CD4-positive, alpha-beta T cell treated with Interleukin-15 for 4 hours (primary cell): ENCODE data around the gene CDC42BPA.
"Not testable (repeated sequence)": the region's sequence is repeated elsewhere in the genome, so short reads cannot be mapped to it uniquely, and the experiment has no call there.

Experiments used
- DNase-seq: peaks from one replicate; pipeline ENCODE4 v3.0.0-alpha.2; 2020; ENCODE audit warnings: low spot score

Gene CDC42BPA

GRCh38 chr1:227318016-227318852, at the start of gene CDC42BPA:
Gene CDC42BPA (minus strand): TSS chr1:227318492. CDS start chr1:227317182, 1,310 bp downstream.
- no peak for DNase-seq

GRCh38 chr1:227368009-227368408, 49.7 kb upstream of the CDC42BPA start:
- DNase-seq = no peak

DNA sequence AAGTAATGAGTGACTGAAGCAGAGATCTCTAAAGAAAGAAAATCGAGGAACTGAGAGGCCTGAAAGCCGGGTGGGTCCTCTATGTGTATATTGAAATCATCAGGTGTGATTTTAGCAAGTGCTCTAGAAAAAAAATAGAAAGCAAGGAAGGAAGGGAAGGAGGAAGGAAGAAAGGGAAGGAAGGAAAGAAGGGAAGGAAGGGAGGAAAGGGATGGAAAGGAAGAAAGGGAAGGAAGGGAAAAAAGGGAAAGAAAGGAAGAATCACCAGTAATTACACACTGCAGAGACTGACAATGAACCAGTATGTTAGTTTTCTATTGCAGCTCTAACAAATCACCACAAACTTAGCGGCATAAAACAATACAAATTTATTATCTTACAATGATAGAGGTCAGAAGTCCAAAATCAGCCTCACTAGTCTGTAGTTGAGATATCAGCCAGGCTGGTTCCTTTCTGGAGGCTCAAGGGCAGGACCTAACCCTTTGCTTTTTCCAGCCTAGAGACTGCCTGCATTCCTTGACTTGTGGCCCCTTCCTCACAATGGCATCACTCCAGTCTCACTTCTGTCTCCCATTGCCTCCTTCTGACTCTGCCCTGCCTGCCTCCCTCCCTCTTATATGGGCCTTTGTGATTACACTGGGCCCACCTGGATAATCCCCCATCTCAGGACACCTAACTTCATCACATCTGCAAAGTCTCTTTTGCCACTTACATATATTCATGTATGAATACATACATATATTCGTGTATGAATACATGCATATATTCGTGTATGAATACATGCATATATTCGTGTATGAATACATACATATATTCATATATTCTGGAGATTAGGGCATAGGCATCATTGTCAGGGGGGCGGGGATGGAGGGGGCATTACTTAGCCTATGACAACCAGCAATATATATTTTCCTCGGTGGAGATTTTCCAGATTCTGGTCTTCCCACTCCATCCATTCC, 47.5 kb upstream of the CDC42BPA start:
- DNase-seq = no peak

- no peak for DNase-seq
These were observed 46.4 kb upstream of the CDC42BPA start for GRCh38 chr1:227364657-227365056.

DNA sequence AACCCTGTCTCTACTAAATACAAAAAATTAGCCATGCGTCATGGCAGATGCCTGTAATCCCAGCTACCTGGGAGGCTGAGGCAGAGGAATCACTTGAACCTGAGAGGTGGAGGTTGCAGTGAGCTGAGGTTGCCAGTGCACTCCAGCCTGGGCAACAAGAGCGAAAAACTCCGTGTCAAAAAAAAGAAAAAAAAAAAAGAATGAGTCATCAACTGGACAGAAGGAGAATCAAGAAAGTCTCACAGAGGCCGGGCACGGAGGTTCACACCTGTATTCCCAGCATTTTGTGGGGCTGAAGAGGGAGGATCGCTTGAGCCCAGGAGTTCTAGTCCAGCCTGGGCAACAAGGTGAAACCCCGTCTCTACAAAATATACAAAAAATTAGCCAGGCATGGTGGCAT, 45.5 kb upstream of the CDC42BPA start:
- DNase-seq = no peak

- no peak for DNase-seq
These were observed 43.7 kb upstream of the CDC42BPA start for GRCh38 chr1:227362039-227362438.

DNA sequence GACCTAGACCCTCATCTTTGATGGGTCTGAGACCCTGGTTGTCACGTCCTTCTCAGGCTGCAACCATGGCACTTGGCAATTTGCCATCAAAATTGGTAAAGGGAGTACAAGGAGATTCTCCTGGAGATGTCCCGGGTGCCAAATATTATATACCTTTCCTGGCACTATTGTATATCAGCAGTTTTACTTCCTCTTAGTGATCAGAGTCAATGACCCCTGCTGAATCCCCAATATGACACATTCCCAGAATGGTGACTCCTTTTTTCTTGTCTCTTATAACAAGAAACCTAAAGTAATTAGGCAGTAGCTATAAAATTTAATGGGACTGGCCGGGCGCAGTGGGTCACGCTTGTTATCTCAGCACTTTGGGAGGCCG, 39.6 kb upstream of the CDC42BPA start:
- DNase-seq = no peak

- DNase-seq = no peak
These were observed 39.1 kb upstream of the CDC42BPA start for GRCh38 chr1:227357171-227357926.

DNA sequence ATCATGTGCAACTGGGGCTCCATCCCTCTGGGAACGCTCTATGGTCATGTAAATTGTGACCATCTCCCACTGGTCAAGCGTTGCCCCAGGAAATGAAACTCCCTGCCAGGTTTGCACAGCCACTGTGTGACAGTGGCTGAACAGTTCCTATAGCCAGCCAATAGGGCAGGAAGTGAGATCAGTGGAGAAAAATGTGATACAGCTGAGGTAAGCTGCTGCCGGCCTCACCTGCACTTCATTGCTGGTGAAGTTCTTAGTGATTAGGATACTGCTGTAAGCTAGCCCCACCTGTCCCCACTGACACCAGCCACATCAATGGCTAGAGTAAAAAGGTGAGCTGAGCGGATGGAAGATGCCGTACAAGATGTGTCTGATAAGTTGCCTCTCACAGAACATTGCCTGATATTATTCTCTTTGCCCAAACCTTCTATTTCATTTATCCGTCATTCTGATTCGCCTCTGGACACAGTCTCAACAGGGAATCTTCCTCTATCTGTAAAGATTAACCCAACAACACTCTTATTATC, 38.4 kb upstream of the CDC42BPA start:
- no peak for DNase-seq

DNA sequence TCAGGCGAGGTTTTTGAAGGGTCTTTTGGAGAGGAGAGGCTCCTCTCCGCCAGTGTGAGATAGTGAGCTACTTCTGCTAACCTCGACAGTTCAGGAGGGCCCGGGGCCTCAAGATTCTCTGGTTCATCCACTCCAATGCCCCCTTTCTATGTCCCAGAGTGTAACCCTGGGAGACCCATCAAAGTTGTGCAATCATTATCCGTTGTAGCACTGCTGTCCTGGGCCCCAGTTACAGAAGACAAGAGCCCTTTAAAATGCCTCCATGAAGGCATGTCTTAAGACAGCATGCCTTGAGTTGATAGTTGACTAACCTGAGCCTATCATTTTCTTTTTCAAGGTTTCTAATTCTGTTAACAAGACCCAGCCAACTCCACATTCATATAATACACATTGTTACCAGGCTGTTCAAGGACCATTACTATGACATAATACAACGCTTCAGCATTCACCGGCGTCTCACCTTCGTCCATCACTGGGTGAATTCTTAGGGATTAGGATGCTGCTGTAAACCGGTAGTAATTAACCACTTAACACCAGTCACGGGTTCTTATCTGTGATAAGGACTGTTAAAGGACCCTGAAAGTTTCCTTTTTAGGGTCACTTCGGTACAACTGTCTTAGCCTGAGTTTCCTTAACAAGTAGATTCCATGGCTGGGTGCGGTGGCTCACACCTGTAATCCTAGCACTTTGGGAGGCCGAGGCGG, 37.4 kb upstream of the CDC42BPA start:
- no peak for DNase-seq

- DNase-seq = no peak
These were observed 34.9 kb upstream of the CDC42BPA start for GRCh38 chr1:227353186-227353585.

DNA sequence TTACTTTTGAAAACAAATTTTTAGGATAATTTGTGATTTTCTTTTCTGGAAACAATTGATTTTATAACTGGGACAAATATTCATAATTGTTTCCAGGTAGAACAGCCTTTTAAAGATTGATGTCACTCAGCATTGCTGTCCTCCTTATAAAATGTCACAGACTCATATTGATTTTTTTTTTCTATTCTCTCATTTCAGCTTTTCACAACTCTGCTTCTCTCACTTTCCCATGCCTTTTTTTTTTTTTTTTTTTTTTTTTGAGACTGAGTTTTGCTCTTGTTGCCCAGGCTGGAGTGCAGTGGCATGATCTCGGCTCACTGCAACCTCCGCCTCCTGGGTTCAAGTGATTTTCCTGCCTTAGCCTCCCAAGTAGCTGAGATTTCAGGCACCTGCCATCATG, 33.9 kb upstream of the CDC42BPA start:
- DNase-seq = not testable (repeated sequence)

DNA sequence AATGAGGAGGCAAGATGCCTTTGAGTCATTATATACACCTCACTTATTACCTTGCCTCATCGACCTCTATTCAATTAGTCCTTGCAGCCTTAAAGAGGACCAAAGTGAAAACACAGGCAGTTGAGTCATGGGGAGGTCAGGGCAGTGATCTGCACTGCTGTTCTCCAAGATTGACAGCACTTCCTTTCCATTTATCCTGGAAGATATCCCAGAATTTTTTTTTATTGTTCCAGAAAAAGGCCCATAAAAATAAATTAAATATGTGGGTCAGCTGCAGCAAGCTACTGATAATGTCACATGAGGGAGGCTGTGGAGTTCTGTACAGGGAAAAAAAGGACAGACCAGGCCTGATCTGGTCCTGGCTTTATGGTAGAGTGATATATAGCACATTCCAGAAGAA, 33.2 kb upstream of the CDC42BPA start:
- no peak for DNase-seq

DNA sequence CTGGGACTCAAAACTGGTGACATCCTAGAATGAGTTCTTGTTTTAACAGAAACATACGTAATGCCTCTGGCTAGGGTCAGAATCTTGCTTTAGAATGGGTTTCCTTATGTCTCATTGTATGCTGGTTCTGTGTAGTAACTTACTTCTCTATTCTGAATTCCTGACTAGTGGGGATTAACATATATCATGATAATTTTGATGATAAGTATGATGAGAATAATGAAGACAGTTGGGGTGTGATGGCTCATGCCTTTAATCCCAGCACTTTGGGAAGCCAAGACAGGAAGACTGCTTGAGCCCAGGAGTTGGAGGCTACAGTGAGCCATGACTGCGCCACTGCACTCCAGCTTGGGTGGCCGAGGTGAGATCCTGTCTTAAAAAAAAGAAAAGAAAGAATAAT, 31.7 kb upstream of the CDC42BPA start:
- no peak for DNase-seq

- DNase-seq = no peak
These were observed 25.6 kb upstream of the CDC42BPA start for GRCh38 chr1:227343727-227344551.

DNA sequence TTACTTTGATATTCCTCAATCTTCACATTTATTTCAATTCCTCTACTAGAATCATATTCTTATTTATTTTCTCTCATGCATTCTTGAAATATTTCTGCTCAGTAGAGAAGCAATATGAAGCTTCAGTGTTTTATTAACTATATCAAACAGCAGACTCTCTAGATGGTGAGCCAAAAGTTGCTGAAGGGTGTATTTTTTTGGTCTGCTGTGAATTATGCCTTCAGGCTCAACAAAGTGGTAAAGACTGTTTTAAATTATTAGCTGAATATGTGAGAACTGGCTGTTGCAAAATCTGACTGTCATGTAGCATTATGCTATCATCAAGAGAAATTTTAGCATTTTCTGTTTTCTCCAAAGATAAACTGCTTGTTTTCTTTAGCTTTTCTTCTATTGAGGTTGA, 24.9 kb upstream of the CDC42BPA start:
- DNase-seq = no peak

DNA sequence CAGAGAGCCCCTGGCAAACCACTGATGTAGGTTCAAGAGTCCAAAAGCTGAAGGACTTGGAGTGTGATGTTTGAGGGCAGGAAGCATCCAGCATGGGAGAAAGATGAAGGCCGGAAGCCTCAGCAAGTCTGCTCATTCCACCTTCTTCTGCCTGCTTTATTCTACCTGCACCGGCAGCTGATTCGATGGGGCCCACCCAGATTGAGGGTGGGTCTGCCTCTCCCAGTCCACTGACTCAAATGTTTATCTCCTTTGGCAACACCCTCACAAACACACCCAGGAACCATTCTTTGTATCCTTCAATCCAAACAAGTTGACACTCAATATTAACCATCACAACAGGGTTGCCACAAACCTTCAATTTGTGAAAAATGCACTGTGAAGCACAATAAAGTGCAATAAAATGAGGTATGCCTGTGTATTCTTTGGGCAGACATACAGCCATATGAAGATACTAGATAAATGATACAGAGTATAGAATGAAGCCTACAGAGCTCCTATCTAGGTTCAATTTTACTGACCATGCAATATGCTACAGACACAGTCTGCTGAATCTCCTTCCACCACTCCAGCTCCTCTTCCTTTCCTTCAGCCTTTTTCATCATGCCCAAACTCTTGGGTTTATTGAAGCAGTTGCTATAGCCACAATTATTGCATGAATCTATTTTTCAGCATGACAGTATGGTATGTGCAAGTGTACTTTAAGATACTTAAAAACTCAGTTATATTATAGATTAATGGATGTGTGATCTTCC, 24.0 kb upstream of the CDC42BPA start:
- no peak for DNase-seq

DNA sequence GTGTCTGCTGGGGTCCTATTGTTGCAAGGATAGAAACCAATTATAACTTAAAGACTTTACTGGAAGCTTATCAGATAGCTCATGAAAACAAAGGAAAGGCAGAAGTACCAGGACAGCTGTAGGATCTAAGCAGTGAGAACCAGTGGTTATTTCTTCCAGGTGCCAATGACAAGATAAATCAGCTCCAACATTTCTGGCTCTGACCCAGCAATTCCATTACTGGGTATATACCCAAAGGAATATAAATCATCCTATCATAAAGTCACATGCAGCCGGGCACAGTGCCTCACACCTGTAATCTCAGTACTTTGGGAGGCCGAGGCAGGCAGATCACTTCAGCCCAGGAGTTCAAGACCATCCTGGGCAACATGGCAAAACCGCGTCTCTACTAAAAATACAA, 17.8 kb upstream of the CDC42BPA start:
- not testable (repeated sequence) for DNase-seq

DNA sequence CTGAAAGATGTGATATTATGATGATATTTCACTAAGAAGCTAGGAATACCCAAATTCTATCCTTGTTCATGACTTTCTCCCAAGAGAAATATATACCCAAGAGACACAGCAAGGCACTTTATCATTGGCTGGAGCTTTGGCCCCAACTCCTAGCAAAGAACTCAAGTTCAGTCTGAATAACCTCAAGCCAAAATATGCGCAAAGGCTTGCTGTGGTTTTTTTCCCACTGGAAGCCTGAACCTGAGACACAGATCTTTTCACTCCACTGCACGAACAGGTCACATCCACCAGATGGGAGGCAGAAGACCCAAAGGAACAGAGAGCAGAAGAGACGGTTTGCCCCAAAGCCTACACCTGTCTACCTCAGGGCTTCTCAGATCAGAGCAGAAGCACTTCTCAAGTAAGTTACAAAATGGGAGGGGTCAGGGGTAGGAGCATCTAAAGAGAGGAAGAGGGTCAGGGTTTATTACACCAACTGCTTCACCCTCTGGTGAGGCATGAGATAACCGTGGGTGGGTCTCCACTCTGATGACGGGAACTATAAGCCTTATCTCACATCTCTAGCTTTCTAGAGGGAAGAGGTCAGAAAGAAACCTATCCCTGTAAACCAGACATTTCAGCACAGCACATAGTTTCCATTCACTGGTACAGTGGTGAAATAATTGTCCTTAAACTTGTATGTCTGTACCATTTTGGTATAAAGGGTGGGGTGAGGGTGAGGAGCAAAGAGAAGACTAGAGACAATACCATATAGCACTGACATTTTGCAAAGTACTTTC, 17.1 kb upstream of the CDC42BPA start:
- DNase-seq = no peak
